Endothelial cell of umbilical vein (primary cell): Measurements from ENCODE around the gene MED25. TPM values are rescaled to one million over a fixed set of nuclear protein-coding genes. Genes with fewer than 3 reads are reported as not detected.

Experiments used
- BruUV-seq: library from RNA; stranded (reverse); fragments of 400-500 nt; replicated peaks from 2 replicates; lab custom pipeline; 2021; lab: Mats Ljungman, UMichigan
- CTCF ChIA-PET: fragments of 300-600, 350-600 bp; sonication (Branson Sonifier 250); formaldehyde crosslinking; loops from one replicate; lab custom pipeline; 2021; ENCODE audit warnings: antibody characterized with exemption, inconsistent platforms; lab: Charles Lee
- POLR2A ChIA-PET: fragments of 300-600, 350-600 bp; sonication (Branson Sonifier 250); formaldehyde crosslinking; loops from one replicate; lab custom pipeline; 2021; ENCODE audit warnings: antibody characterized with exemption, inconsistent platforms; lab: Charles Lee
- DNase-seq: peaks from one replicate; pipeline ENCODE4 v3.0.0-alpha.2; 2011; ENCODE audit warnings: low read depth, low spot score
- FAIRE-seq: peaks from 2 replicates; lab custom pipeline; 2011; peaks lifted over from hg19 to GRCh38; lab: Jason Lieb, UNC
- H2AFZ ChIP-seq: 2 replicates; pipeline ENCODE4 v1.6.0; 2012; ENCODE audit warnings: low read depth, low read length, control low read depth, inconsistent platforms
- H3K27ac ChIP-seq: 2 replicates; pipeline ENCODE4 v1.5.1; 2011; ENCODE audit warnings: low read depth, mild to moderate bottlenecking, control low read depth, low read length, moderate library complexity; ENCODE audit not compliant: insufficient read depth
- H3K27me3 ChIP-seq, 2 experiments: 2 replicates each; pipeline versions ENCODE4 v1.6.0 to v1.6.1; 2011; ENCODE audit warnings: low read length in 2 of 2, mixed read lengths in 1 of 2; ENCODE audit not compliant: control insufficient read depth in 2 of 2, insufficient read depth in 2 of 2
- H3K36me3 ChIP-seq, 2 experiments: 2 replicates in 1 of 2; 3 replicates in 1 of 2; pipeline ENCODE4 v1.5.1; 2011; ENCODE audit warnings: low read length in 2 of 2, mild to moderate bottlenecking in 1 of 2, moderate library complexity in 1 of 2; ENCODE audit not compliant: control insufficient read depth in 2 of 2, insufficient read depth in 2 of 2; ENCODE audit errors: extremely low read depth in 1 of 2
- H3K4me1 ChIP-seq: 3 replicates; pipeline ENCODE4 v1.5.1; 2011; ENCODE audit warnings: mild to moderate bottlenecking, low read length; ENCODE audit not compliant: control insufficient read depth, insufficient read depth; ENCODE audit errors: extremely low read depth
- H3K4me2 ChIP-seq: 2 replicates; pipeline ENCODE4 v1.6.1; 2011; ENCODE audit warnings: low read length, control low read depth, mixed read lengths; ENCODE audit not compliant: insufficient read depth
- H3K4me3 ChIP-seq, 3 experiments: fragments of 200-600 bp in 1 of 3; sonication (generic), shearing (Covaris generic) in 1 of 3; replicated peaks in 1 of 3; 2 replicates each; pipeline ENCODE4 v1.5.1; 2011 to 2016; ENCODE audit warnings: control low read depth in 3 of 3, low read length in 3 of 3, mild to moderate bottlenecking in 2 of 3, inconsistent platforms in 1 of 3, low read depth in 1 of 3, moderate library complexity in 1 of 3; ENCODE audit not compliant: insufficient read depth in 1 of 3
- H3K79me2 ChIP-seq: 2 replicates; pipeline ENCODE4 v1.6.0; 2012; ENCODE audit warnings: low read length, inconsistent platforms; ENCODE audit not compliant: control insufficient read depth, insufficient read depth
- H3K9ac ChIP-seq: replicated peaks from 2 replicates; pipeline ENCODE3; 2011; ENCODE audit warnings: low read length, control low read depth; ENCODE audit not compliant: insufficient read depth; ENCODE audit errors: extremely low read depth
- H3K9me1 ChIP-seq: replicated peaks from 3 replicates; pipeline ENCODE4 v1.6.0; 2011; ENCODE audit warnings: mild to moderate bottlenecking, low read length; ENCODE audit not compliant: control insufficient read depth, insufficient read depth; ENCODE audit errors: extremely low read depth
- H3K9me3 ChIP-seq: replicated peaks from 2 replicates; pipeline ENCODE4 v1.5.1; 2012; ENCODE audit warnings: low read length, inconsistent platforms; ENCODE audit not compliant: control insufficient read depth, insufficient read depth
- H4K20me1 ChIP-seq: replicated peaks from 2 replicates; pipeline ENCODE3; 2011; ENCODE audit warnings: mild to moderate bottlenecking, low read length; ENCODE audit not compliant: control insufficient read depth, insufficient read depth; ENCODE audit errors: extremely low read depth
- CTCF ChIP-seq, 2 donors: IDR thresholded peaks; 1 replicate in 1 of 2; 2 replicates in 1 of 2; pipeline ENCODE4 v1.5.1; 2011; ENCODE audit warnings: low read length in 2 of 2, mild to moderate bottlenecking in 2 of 2, moderate library complexity in 2 of 2, control low read depth in 1 of 2, inconsistent platforms in 1 of 2, low read depth in 1 of 2; ENCODE audit not compliant: insufficient read depth in 1 of 2; ENCODE audit errors: extremely low read depth in 1 of 2
- GATA2 ChIP-seq: IDR thresholded peaks from 2 replicates; pipeline ENCODE4 v1.7.0; 2011; ENCODE audit warnings: low read depth, mild to moderate bottlenecking, moderate library complexity, mixed read lengths, low read length; ENCODE audit not compliant: insufficient read length, insufficient read depth
- JUN ChIP-seq: IDR thresholded peaks from 2 replicates; pipeline ENCODE4 v1.6.1; 2011; ENCODE audit warnings: borderline replicate concordance, low read depth; ENCODE audit not compliant: insufficient read length, insufficient read depth
- POLR2A ChIP-seq: IDR thresholded peaks from 2 replicates; pipeline ENCODE4 v1.6.1; 2012; ENCODE audit warnings: low read depth, mild to moderate bottlenecking, control low read depth, low read length
- POLR2AphosphoS5 ChIP-seq: IDR thresholded peaks from 2 replicates; pipeline ENCODE4 v1.6.1; 2012; ENCODE audit warnings: low read depth, mild to moderate bottlenecking, control low read depth, low read length, moderate library complexity; ENCODE audit not compliant: insufficient read depth
- dilution Hi-C: fragments of 300-500 bp; cut with MboI; formaldehyde crosslinking; loops from one replicate; pipeline ENCODE4 v1.15.0; 2019; ENCODE audit warnings: low sequenced_read_pairs; ENCODE audit not compliant: extremely low pct_ligation_motif_present
- intact Hi-C: fragments of 100-400 bp; cut with micrococcal nuclease; formaldehyde crosslinking; loops from one replicate; pipeline ENCODE4 v1.10.0; 2022
- polyA plus RNA-seq, 4 experiments: library from polyadenylated mRNA; depleted of rRNA in 3 of 4; stranded (reverse) in 3 of 4; unstranded in 1 of 4; fragments of >200 nt; gene quantifications; 2 replicates each; pipeline versions ENCODE4 v1.2.1 to v1.2.3, GENCODE V29; 2011 to 2012; ENCODE audit warnings: missing spikeins in 1 of 4
- total RNA-seq: library from RNA; stranded (reverse); gene quantifications from 2 replicates; pipeline ENCODE4 v1.2.3, GENCODE V29; 2021
- TF ChIP-seq, protein P1 (sequence below): IDR thresholded peaks from 2 replicates; pipeline ENCODE4 v1.6.1; 2011; ENCODE audit not compliant: insufficient read depth, insufficient read length

The MED25 gene
- total and polyA plus RNA-seq, 2 donors (not counting 3 experiments of a cell fraction or from before 2014, with no cell fraction given) = 31.7 to 62.9 TPM

GRCh38 chr19:49875177-49875576 lies 57.1 kb downstream of the MED25 start:
- TF ChIP-seq POLR2AphosphoS5 (no peak), POLR2A (no peak), GATA2 (no peak), CTCF (IDR thresholded peaks at IDR 0.05; ENCODE audit: extremely low read depth in 1 of 2, insufficient read depth in 1 of 2, low read depth in 1 of 2, low read length in 2 of 2) (no peak), JUN (no peak)
- TF ChIP-seq, protein P1, sequence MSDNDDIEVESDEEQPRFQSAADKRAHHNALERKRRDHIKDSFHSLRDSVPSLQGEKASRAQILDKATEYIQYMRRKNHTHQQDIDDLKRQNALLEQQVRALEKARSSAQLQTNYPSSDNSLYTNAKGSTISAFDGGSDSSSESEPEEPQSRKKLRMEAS = no peak
- FAIRE-seq = no peak
- Histone ChIP-seq H3K9ac (peak overlapping the region; percentile 91), H3K9me1 (no peaks in the 10 kb centered on the region), H3K4me3 (peak overlapping the region in 2 of 3 experiments; percentile 70 to 81), H3K27me3 (no peaks in the 10 kb centered on the region), H4K20me1 (no peaks in the 10 kb centered on the region), H3K4me1 (peaks cover 16% of the 10 kb centered on the region), H3K27ac (no peak overlapping the region), H3K4me2 (peak overlapping the region; percentile 81), H3K9me3 (no peaks in the 10 kb centered on the region), H3K36me3 (peaks cover 0 to 11% of the 10 kb centered on the region in 2 experiments), H3K79me2 (peaks cover 18% of the 10 kb centered on the region), H2AFZ (no peak overlapping the region)
- dilution Hi-C loops = no loop called here
- ChIA-PET POLR2A (no interaction called here), CTCF (no interaction called here)
- no peak for DNase-seq
- intact Hi-C loops = loop anchor here (5.0 kb wide), 1 partner anchor 423 kb away; the partner anchor contains the start of genes ALDH16A1 and PIH1D1
- no TSS peak for BruUV-seq
